ENCODE results near the gene USP7.
A peak's percentile ranks its signal among the peaks of the same experiment; 100 is the strongest.

Gene USP7

GRCh38 chr16:8963821-8964441 is at the start of gene USP7:
TSS of gene USP7 (minus strand) at chr16:8963906. CDS start at chr16:8963285, 621 bp downstream.
- Histone ChIP-seq H3K4me3 (ENCODE audit: low read length) (peak within 1 kb of the TSS; percentile 87), H3K27ac (ENCODE audit: low read length) (peak within 1 kb of the TSS; percentile 7), H3K36me3 (ENCODE audit: control insufficient read depth, low read depth, low read length) (no peaks in the 10 kb centered on the region), H3K9me3 (ENCODE audit: control insufficient read depth, low read depth, low read length) (no peaks in the 10 kb centered on the region), H3K4me1 (ENCODE audit: control insufficient read depth, low read depth, low read length) (peaks cover 47% of the 10 kb centered on the region), H3K9ac (ENCODE audit: low read length) (peak within 1 kb of the TSS; percentile 78), H3K27me3 (ENCODE audit: control insufficient read depth, insufficient read depth, low read length) (peaks cover 21% of the 10 kb centered on the region)

GRCh38 chr16:9013508-9013864 is 49.8 kb upstream of the USP7 start:
- H3K27me3 ChIP-seq (ENCODE audit: control insufficient read depth, insufficient read depth, low read length): no peaks in the 10 kb centered on the region
- peaks cover 4% of the 10 kb centered on the region for H3K4me1 ChIP-seq (ENCODE audit: control insufficient read depth, low read depth, low read length)
- H3K9ac ChIP-seq (ENCODE audit: low read length): no peak overlapping the region
- no peak overlapping the region for H3K27ac ChIP-seq (ENCODE audit: low read length)
- peak overlapping the region; percentile 15 for H3K4me3 ChIP-seq (ENCODE audit: low read length)
- no peaks in the 10 kb centered on the region for H3K9me3 ChIP-seq (ENCODE audit: control insufficient read depth, low read depth, low read length)
- H3K36me3 ChIP-seq (ENCODE audit: control insufficient read depth, low read depth, low read length): no peaks in the 10 kb centered on the region

- Histone ChIP-seq H3K27me3 (ENCODE audit: control insufficient read depth, insufficient read depth, low read length) (no peaks in the 10 kb centered on the region), H3K27ac (ENCODE audit: low read length) (no peak overlapping the region), H3K9ac (ENCODE audit: low read length) (no peak overlapping the region), H3K4me1 (ENCODE audit: control insufficient read depth, low read depth, low read length) (peaks cover 6% of the 10 kb centered on the region), H3K4me3 (ENCODE audit: low read length) (peak overlapping the region; percentile 15), H3K9me3 (ENCODE audit: control insufficient read depth, low read depth, low read length) (no peaks in the 10 kb centered on the region), H3K36me3 (ENCODE audit: control insufficient read depth, low read depth, low read length) (no peaks in the 10 kb centered on the region)
These were observed 49.3 kb upstream of the USP7 start for GRCh38 chr16:9012848-9013507.

GRCh38 chr16:9012330-9012729 is 48.6 kb upstream of the USP7 start:
- H3K27me3 ChIP-seq (ENCODE audit: control insufficient read depth, insufficient read depth, low read length): no peaks in the 10 kb centered on the region
- no peaks in the 10 kb centered on the region for H3K36me3 ChIP-seq (ENCODE audit: control insufficient read depth, low read depth, low read length)
- no peaks in the 10 kb centered on the region for H3K9me3 ChIP-seq (ENCODE audit: control insufficient read depth, low read depth, low read length)
- H3K27ac ChIP-seq (ENCODE audit: low read length): no peak overlapping the region
- no peak overlapping the region for H3K9ac ChIP-seq (ENCODE audit: low read length)
- H3K4me1 ChIP-seq (ENCODE audit: control insufficient read depth, low read depth, low read length): peaks cover 6% of the 10 kb centered on the region
- H3K4me3 ChIP-seq (ENCODE audit: low read length): no peak overlapping the region

- Histone ChIP-seq H3K9me3 (ENCODE audit: control insufficient read depth, low read depth, low read length) (no peaks in the 10 kb centered on the region), H3K4me3 (ENCODE audit: low read length) (no peak overlapping the region), H3K27ac (ENCODE audit: low read length) (no peak overlapping the region), H3K4me1 (ENCODE audit: control insufficient read depth, low read depth, low read length) (peaks cover 6% of the 10 kb centered on the region), H3K9ac (ENCODE audit: low read length) (no peak overlapping the region), H3K36me3 (ENCODE audit: control insufficient read depth, low read depth, low read length) (no peaks in the 10 kb centered on the region), H3K27me3 (ENCODE audit: control insufficient read depth, insufficient read depth, low read length) (no peaks in the 10 kb centered on the region)
These were observed 45.0 kb upstream of the USP7 start for GRCh38 chr16:9008601-9009260.

DNA sequence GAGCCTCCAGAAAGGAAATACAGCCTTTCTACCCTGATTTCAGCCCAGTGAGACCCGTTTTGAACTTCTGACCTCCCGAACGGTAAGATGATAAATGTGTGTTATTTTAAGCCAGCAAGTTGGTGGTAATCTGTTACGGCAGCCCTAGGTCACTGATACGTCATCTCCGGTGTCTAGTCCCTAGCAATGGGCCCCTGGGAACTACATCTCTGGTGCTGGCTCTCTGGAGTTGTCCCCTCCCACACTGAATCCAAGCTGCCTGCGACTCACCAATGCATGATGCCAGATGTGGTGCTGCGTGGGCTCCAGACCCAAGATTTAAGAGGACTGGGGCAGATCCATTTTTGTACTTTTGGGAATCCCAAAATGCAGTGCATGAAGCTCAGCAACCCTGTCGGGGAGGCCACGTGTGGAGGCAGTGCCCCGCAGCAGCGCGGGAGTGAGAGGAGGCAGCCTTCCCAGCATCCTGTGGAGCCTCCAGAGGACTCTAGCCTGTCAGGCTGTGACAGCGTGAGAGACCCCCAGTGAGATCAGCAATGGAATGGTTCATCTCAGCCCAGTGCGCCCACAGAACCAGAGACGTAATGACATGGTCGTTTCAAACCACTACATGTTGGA is 43.6 kb upstream of the USP7 start:
- H3K9ac ChIP-seq (ENCODE audit: low read length): no peak overlapping the region
- H3K4me3 ChIP-seq (ENCODE audit: low read length): no peak overlapping the region
- H3K36me3 ChIP-seq (ENCODE audit: control insufficient read depth, low read depth, low read length): no peaks in the 10 kb centered on the region
- H3K4me1 ChIP-seq (ENCODE audit: control insufficient read depth, low read depth, low read length): peaks cover 3% of the 10 kb centered on the region
- H3K9me3 ChIP-seq (ENCODE audit: control insufficient read depth, low read depth, low read length): no peaks in the 10 kb centered on the region
- no peak overlapping the region for H3K27ac ChIP-seq (ENCODE audit: low read length)
- no peaks in the 10 kb centered on the region for H3K27me3 ChIP-seq (ENCODE audit: control insufficient read depth, insufficient read depth, low read length)

DNA sequence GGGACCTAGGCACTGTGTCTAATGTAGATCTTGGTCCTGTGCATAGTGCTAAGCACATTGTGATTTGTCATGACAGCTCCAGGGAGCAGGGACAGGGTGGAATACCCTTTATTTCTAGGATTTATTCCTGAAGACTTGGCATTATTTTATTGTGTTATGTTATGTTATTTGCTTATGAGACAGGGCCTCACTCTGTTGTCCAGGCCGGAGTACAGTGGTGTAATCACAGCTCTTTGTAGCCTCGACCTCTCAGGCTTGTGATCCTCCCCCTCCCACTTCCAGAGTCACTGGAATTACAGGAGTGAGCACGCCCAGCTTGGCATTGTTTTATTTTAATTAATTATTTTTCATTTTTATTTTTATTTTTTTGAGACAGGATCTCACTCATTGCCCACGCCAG is 40.5 kb upstream of the USP7 start:
- peaks cover 3% of the 10 kb centered on the region for H3K4me1 ChIP-seq (ENCODE audit: control insufficient read depth, low read depth, low read length)
- H3K9ac ChIP-seq (ENCODE audit: low read length): no peak overlapping the region
- no peak overlapping the region for H3K4me3 ChIP-seq (ENCODE audit: low read length)
- no peak overlapping the region for H3K27ac ChIP-seq (ENCODE audit: low read length)
- H3K36me3 ChIP-seq (ENCODE audit: control insufficient read depth, low read depth, low read length): no peaks in the 10 kb centered on the region
- H3K9me3 ChIP-seq (ENCODE audit: control insufficient read depth, low read depth, low read length): no peaks in the 10 kb centered on the region
- no peaks in the 10 kb centered on the region for H3K27me3 ChIP-seq (ENCODE audit: control insufficient read depth, insufficient read depth, low read length)

DNA sequence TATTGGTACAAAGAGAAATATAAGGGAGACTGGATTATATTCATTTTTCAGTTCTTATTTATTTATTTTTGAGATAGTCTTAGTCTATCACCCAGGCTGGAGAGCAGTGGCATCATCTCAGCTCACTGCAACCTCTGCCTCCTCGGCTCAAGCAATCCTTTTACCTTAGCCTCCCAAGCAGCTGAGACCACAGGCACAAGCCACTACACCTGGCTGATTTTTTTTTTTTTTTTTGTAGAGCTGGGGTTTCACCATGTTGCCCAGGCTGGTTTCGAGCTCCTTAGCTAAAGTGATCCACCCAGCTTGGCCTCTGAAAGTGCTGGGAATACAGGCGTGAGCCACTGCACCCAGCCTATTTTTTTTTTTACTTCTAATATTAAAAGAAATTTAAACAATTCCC is 40.1 kb upstream of the USP7 start:
- H3K36me3 ChIP-seq (ENCODE audit: control insufficient read depth, low read depth, low read length): no peaks in the 10 kb centered on the region
- H3K9me3 ChIP-seq (ENCODE audit: control insufficient read depth, low read depth, low read length): no peaks in the 10 kb centered on the region
- H3K4me3 ChIP-seq (ENCODE audit: low read length): no peak overlapping the region
- no peak overlapping the region for H3K27ac ChIP-seq (ENCODE audit: low read length)
- H3K27me3 ChIP-seq (ENCODE audit: control insufficient read depth, insufficient read depth, low read length): no peaks in the 10 kb centered on the region
- no peak overlapping the region for H3K9ac ChIP-seq (ENCODE audit: low read length)
- H3K4me1 ChIP-seq (ENCODE audit: control insufficient read depth, low read depth, low read length): peaks cover 3% of the 10 kb centered on the region

DNA sequence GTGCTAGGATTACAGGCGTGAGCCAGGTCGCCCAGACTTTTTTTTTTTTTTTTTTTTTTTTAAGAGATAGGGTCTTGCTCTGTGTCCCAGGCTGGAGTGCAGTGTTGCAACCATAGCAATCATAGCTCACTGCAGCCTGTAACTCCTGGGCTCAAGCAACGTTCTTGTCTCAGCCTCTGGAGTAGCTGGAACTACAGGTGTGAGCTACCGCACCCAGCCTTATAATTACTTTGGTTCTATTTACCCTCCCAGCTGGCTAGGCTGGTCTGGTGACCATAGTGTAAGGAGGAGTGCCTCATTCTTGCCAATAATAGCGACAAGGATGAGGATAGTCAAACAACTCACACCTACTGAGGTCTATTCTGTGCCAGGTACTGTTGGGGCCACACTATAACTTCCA is 39.6 kb upstream of the USP7 start:
- H3K9ac ChIP-seq (ENCODE audit: low read length): no peak overlapping the region
- peaks cover under 1% of the 10 kb centered on the region for H3K4me1 ChIP-seq (ENCODE audit: control insufficient read depth, low read depth, low read length)
- H3K4me3 ChIP-seq (ENCODE audit: low read length): no peak overlapping the region
- no peaks in the 10 kb centered on the region for H3K9me3 ChIP-seq (ENCODE audit: control insufficient read depth, low read depth, low read length)
- H3K36me3 ChIP-seq (ENCODE audit: control insufficient read depth, low read depth, low read length): no peaks in the 10 kb centered on the region
- H3K27ac ChIP-seq (ENCODE audit: low read length): no peak overlapping the region
- H3K27me3 ChIP-seq (ENCODE audit: control insufficient read depth, insufficient read depth, low read length): no peaks in the 10 kb centered on the region

GRCh38 chr16:9002042-9002441 is 38.3 kb upstream of the USP7 start:
- Histone ChIP-seq H3K9ac (ENCODE audit: low read length) (no peak overlapping the region), H3K9me3 (ENCODE audit: control insufficient read depth, low read depth, low read length) (no peaks in the 10 kb centered on the region), H3K27ac (ENCODE audit: low read length) (no peak overlapping the region), H3K36me3 (ENCODE audit: control insufficient read depth, low read depth, low read length) (no peaks in the 10 kb centered on the region), H3K4me3 (ENCODE audit: low read length) (no peak overlapping the region), H3K4me1 (ENCODE audit: control insufficient read depth, low read depth, low read length) (no peaks in the 10 kb centered on the region), H3K27me3 (ENCODE audit: control insufficient read depth, insufficient read depth, low read length) (no peaks in the 10 kb centered on the region)

DNA sequence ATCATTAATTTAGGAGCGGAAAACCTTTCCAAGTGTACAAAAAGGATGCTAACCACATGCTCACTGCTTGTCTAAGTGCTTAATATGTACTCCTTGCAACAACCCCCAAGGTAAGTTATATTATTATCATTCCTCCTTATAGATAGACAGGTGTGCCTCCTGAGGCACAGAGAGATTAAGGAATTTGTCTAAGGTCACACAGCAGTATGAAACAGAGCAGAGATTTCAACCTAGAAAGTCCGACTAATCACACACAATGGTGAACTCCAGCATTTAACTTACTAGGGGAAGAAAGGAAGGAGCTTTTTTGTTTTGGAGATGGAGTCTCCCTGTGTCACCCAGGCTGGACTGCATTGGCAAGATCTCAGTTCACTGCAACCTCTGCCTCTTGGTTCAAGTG is 37.0 kb upstream of the USP7 start:
- H3K27me3 ChIP-seq (ENCODE audit: control insufficient read depth, insufficient read depth, low read length): no peaks in the 10 kb centered on the region
- H3K9me3 ChIP-seq (ENCODE audit: control insufficient read depth, low read depth, low read length): no peaks in the 10 kb centered on the region
- no peak overlapping the region for H3K4me3 ChIP-seq (ENCODE audit: low read length)
- no peaks in the 10 kb centered on the region for H3K4me1 ChIP-seq (ENCODE audit: control insufficient read depth, low read depth, low read length)
- no peak overlapping the region for H3K9ac ChIP-seq (ENCODE audit: low read length)
- H3K36me3 ChIP-seq (ENCODE audit: control insufficient read depth, low read depth, low read length): no peaks in the 10 kb centered on the region
- H3K27ac ChIP-seq (ENCODE audit: low read length): no peak overlapping the region

Data from iPS-18a (cell line).